Measurements from ENCODE around the gene TXNRD3.
A peak's percentile ranks its signal among the peaks of the same experiment; 100 is the strongest.

TXNRD3 gene

GRCh38 chr3:126679831-126680666, 25.1 kb upstream of the TXNRD3 start:
- TF ChIP-seq, protein P1, sequence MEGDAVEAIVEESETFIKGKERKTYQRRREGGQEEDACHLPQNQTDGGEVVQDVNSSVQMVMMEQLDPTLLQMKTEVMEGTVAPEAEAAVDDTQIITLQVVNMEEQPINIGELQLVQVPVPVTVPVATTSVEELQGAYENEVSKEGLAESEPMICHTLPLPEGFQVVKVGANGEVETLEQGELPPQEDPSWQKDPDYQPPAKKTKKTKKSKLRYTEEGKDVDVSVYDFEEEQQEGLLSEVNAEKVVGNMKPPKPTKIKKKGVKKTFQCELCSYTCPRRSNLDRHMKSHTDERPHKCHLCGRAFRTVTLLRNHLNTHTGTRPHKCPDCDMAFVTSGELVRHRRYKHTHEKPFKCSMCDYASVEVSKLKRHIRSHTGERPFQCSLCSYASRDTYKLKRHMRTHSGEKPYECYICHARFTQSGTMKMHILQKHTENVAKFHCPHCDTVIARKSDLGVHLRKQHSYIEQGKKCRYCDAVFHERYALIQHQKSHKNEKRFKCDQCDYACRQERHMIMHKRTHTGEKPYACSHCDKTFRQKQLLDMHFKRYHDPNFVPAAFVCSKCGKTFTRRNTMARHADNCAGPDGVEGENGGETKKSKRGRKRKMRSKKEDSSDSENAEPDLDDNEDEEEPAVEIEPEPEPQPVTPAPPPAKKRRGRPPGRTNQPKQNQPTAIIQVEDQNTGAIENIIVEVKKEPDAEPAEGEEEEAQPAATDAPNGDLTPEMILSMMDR (IDR thresholded peaks at IDR 0.05; ENCODE audit: control insufficient read depth, insufficient read depth, low read depth, low read length, missing control alignments), result no peak
- no peak for DNase-seq (ENCODE audit: low read depth)
- H3K4me3 ChIP-seq (ENCODE audit: control insufficient read depth, low read depth, low read length), result no peak overlapping the region

DNA sequence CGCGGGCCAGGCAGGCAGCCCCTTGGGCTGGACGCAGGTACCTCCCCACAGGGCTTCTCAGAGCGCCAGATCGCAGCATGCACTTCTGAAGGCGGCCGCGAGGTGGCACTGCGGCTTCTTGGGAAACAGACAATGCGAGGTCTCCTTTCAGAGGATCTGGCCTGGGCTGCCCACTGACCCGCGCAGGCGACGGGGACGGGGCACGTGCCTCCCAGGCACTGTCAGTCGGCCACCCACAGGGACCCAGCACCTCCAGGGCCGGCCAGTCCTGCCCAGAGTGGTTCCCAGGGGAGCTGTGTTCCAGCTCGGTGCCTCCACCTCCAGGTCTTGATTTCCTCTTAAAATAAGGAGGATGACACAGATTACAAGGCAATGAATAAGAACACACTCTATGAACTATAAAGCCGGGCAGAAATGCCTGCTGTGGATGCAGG, 24.4 kb upstream of the TXNRD3 start:
- H3K4me3 ChIP-seq (ENCODE audit: control insufficient read depth, low read depth, low read length), result peak overlapping the region; percentile 16; the same call in 1 of the 2 replicates
- DNase-seq (ENCODE audit: low read depth), result no peak
- TF ChIP-seq, protein P1 (IDR thresholded peaks at IDR 0.05; ENCODE audit: control insufficient read depth, insufficient read depth, low read depth, low read length, missing control alignments), result peak; percentile 93

- DNase-seq (ENCODE audit: low read depth), result no peak
- TF ChIP-seq, protein P1 (IDR thresholded peaks at IDR 0.05; ENCODE audit: control insufficient read depth, insufficient read depth, low read depth, low read length, missing control alignments), result no peak
- no peak overlapping the region for H3K4me3 ChIP-seq (ENCODE audit: control insufficient read depth, low read depth, low read length)
Measured at GRCh38 chr3:126678693-126679317, 23.9 kb upstream of the TXNRD3 start.

- no peak for DNase-seq (ENCODE audit: low read depth)
- TF ChIP-seq, protein P1 (IDR thresholded peaks at IDR 0.05; ENCODE audit: control insufficient read depth, insufficient read depth, low read depth, low read length, missing control alignments), result no peak
- no peak overlapping the region for H3K4me3 ChIP-seq (ENCODE audit: control insufficient read depth, low read depth, low read length)
Measured at GRCh38 chr3:126677862-126678503, 23.1 kb upstream of the TXNRD3 start.

DNA sequence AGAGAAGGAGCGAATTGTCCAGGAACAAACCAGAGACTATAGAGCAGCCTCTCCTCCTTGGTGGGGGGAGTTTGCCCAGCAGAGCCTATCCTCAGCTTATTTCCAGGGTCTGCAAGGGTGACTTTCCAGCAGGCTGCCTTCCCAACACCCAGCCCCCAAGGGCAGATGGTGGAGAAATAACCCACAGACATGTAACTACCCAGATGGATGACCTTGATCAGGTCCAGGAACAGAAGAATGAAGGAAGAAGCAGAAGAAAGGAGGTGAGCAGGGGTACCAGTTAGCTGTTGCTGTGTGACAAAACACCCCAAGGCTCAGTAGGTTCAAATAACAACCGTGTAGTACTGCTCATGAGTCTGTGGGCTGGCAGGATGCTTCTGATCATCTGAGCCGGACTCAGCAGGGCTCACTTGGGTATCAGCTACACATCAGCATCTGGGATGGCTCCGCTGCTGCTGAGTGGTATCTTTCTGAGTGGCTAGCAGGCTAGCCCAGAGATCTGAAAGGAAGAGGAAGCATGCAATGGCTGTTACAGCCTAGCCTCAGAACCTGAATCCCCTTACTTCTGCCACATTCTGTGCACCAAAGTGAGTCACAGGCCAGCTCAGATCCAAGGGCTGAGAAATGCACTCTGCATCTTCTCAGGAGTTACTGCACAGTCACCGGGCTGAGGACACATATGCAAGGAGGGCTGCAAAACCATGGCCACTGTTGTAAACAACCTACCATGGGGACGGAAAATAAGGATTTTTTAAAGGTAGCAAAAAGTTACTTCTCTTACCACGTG, 22.2 kb upstream of the TXNRD3 start:
- TF ChIP-seq, protein P1 (IDR thresholded peaks at IDR 0.05; ENCODE audit: control insufficient read depth, insufficient read depth, low read depth, low read length, missing control alignments), result no peak
- DNase-seq (ENCODE audit: low read depth), result no peak
- H3K4me3 ChIP-seq (ENCODE audit: control insufficient read depth, low read depth, low read length), result no peak overlapping the region

DNA sequence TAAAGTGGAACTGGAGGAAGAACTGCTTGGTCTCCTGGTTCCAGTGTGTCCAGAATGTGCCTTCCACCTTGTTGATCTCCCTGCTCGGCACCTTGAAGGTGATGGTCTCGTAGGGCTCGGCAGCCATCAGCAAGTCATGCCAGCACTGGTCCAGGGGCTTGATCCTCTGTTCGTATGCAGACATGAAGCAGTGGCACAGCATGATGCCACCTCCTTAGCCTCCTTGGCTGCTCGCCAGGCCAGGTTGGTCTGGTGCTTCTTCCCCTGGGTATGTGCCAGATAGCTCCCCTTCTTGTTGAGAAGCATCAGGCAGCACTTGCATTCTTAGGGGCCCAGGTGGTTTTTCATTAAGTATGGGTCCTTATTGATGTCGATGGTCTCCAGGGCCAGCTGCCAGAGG, 17.8 kb upstream of the TXNRD3 start:
- TF ChIP-seq, protein P1 (IDR thresholded peaks at IDR 0.05; ENCODE audit: control insufficient read depth, insufficient read depth, low read depth, low read length, missing control alignments), result no peak
- DNase-seq (ENCODE audit: low read depth), result no peak
- no peak overlapping the region for H3K4me3 ChIP-seq (ENCODE audit: control insufficient read depth, low read depth, low read length)

All from AG09309 (cell line).